Endothelial cell of umbilical vein (primary cell): Measurements from ENCODE around the gene NDST3.

Experiments
- EZH2 ChIP-seq: IDR thresholded peaks from 2 replicates; pipeline ENCODE4 v1.6.1; 2012; ENCODE audit warnings: borderline replicate concordance, low read depth, mild to moderate bottlenecking, moderate library complexity, low read length, inconsistent platforms; ENCODE audit not compliant: severe bottlenecking
- POLR2A ChIP-seq: IDR thresholded peaks from 2 replicates; pipeline ENCODE4 v1.6.1; 2012; ENCODE audit warnings: low read depth, mild to moderate bottlenecking, control low read depth, low read length
- TF ChIP-seq, protein P1 (sequence below), 2 donors: IDR thresholded peaks; 1 replicate in 1 of 2; 2 replicates in 1 of 2; pipeline ENCODE4 v1.5.1; 2011; ENCODE audit warnings: low read length in 2 of 2, mild to moderate bottlenecking in 2 of 2, moderate library complexity in 2 of 2, control low read depth in 1 of 2, inconsistent platforms in 1 of 2, low read depth in 1 of 2; ENCODE audit not compliant: insufficient read depth in 1 of 2; ENCODE audit errors: extremely low read depth in 1 of 2

DNA sequence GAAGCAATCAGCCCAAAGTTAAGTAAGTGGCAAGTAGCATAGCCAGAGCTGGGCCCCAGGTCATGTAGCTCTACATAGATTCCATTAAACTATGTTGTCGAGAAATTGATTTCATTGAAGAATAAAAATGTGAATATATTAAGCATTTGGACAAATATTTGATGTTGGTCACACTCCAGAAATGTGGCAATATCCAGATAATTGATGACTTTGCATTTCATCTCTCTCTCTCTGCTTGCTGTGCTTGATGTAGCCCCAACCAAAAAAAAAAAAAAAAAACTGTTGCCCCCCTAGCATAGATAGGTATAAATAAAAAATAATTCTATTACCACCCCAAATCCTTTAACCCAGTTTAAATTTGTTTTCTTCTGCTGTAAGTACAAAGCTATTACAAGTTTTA is 7.5 kb upstream of the NDST3 start:
- TF ChIP-seq POLR2A, result no peak
- TF ChIP-seq, protein P1, sequence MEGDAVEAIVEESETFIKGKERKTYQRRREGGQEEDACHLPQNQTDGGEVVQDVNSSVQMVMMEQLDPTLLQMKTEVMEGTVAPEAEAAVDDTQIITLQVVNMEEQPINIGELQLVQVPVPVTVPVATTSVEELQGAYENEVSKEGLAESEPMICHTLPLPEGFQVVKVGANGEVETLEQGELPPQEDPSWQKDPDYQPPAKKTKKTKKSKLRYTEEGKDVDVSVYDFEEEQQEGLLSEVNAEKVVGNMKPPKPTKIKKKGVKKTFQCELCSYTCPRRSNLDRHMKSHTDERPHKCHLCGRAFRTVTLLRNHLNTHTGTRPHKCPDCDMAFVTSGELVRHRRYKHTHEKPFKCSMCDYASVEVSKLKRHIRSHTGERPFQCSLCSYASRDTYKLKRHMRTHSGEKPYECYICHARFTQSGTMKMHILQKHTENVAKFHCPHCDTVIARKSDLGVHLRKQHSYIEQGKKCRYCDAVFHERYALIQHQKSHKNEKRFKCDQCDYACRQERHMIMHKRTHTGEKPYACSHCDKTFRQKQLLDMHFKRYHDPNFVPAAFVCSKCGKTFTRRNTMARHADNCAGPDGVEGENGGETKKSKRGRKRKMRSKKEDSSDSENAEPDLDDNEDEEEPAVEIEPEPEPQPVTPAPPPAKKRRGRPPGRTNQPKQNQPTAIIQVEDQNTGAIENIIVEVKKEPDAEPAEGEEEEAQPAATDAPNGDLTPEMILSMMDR (IDR thresholded peaks at IDR 0.05; ENCODE audit: extremely low read depth in 1 of 2, insufficient read depth in 1 of 2, low read depth in 1 of 2, low read length in 2 of 2), result no peak
- TF ChIP-seq EZH2, result no peak
